Measurements from ENCODE around the gene HEATR3. TPM values are rescaled to one million over a fixed set of nuclear protein-coding genes. Genes with fewer than 3 reads are reported as not detected.
A peak's percentile ranks its signal among the peaks of the same experiment; 100 is the strongest.

Gene HEATR3
- total and polyA plus RNA-seq, 2 experiments from 2014 or later, result 5.7 to 25.1 TPM

- no peak for DNase-seq
Measured at GRCh38 chr16:50065241-50065623, 538 bp upstream of the HEATR3 start.

GRCh38 chr16:50066482-50067289, 916 bp downstream of the HEATR3 start:
- no peak for DNase-seq
- in situ Hi-C loops (cut with MboI), result no loop called here
- 26 to 29% methylated on average over 28 to 31 of the region's 34 CpGs for WGBS, 2 experiments (ENCODE audit: low coverage in 1 of 2, low lambda C conversion rate in 2 of 2, missing lambda C conversion rate in 2 of 2)
- Histone ChIP-seq H3K27me3 (replicated peaks; ENCODE audit: insufficient read depth) (no peaks in the 10 kb centered on the region), H3K9me2 (ENCODE audit: insufficient read depth) (no peaks in the 10 kb centered on the region), H2AFZ (peak overlapping the region; percentile 94), H3K4me2 (ENCODE audit: unreplicated experiment) (peak overlapping the region; percentile 92), H3K27ac (peak overlapping the region; percentile 71; the same call in 1 of the 2 replicates), H3K4me1 (ENCODE audit: insufficient read depth) (peaks cover 23% of the 10 kb centered on the region), H3F3A (ENCODE audit: insufficient read depth) (peaks cover 6% of the 10 kb centered on the region; the same call in 1 of the 2 replicates), H3K4me3 (peak overlapping the region; percentile 90), H3K36me3 (ENCODE audit: low read depth) (0 out of 2 replicates have a peak, but pooled peaks cover 5% of the 10 kb centered on the region), H3K9ac (peak overlapping the region; percentile 83), H4K20me1 (ENCODE audit: insufficient read depth) (no peaks in the 10 kb centered on the region; the same call in none of the 2 replicates), H3K79me2 (ENCODE audit: insufficient read depth) (peaks cover 53% of the 10 kb centered on the region), H3K9me3 (ENCODE audit: low read depth) (no peaks in the 10 kb centered on the region)
- TF ChIP-seq EZH2phosphoT487 (IDR thresholded peaks at IDR 0.05; ENCODE audit: insufficient read depth, low read depth) (no peak), EZH2 (IDR thresholded peaks at IDR 0.05; ENCODE audit: insufficient read depth, poor library complexity, severe bottlenecking) (no peak)

More at GRCh38 chr16:50065241-50065623, 538 bp upstream of the HEATR3 start:
- H3K27me3 ChIP-seq (replicated peaks; ENCODE audit: insufficient read depth), result no peaks in the 10 kb centered on the region
- in situ Hi-C loops (cut with MboI), result no loop called here
- peaks cover 23% of the 10 kb centered on the region for H3K4me1 ChIP-seq (ENCODE audit: insufficient read depth)
- peak overlapping the region; percentile 61 for H3K4me3 ChIP-seq
- peaks cover 6% of the 10 kb centered on the region; the same call in 1 of the 2 replicates for H3F3A ChIP-seq (ENCODE audit: insufficient read depth)
- H3K79me2 ChIP-seq (ENCODE audit: insufficient read depth), result peaks cover 39% of the 10 kb centered on the region
- no peaks in the 10 kb centered on the region for H3K9me3 ChIP-seq (ENCODE audit: low read depth)
- WGBS, 2 experiments (ENCODE audit: low coverage in 1 of 2, low lambda C conversion rate in 2 of 2, missing lambda C conversion rate in 2 of 2), result 81 to 84% methylated on average over 8 of the region's 8 CpGs
- H3K9me2 ChIP-seq (ENCODE audit: insufficient read depth), result no peaks in the 10 kb centered on the region
- H3K27ac ChIP-seq, result no peak overlapping the region
- H4K20me1 ChIP-seq (ENCODE audit: insufficient read depth), result no peaks in the 10 kb centered on the region; the same call in 1 of the 2 replicates
- peak overlapping the region; percentile 56 for H3K4me2 ChIP-seq (ENCODE audit: unreplicated experiment)
- TF ChIP-seq EZH2 (IDR thresholded peaks at IDR 0.05; ENCODE audit: insufficient read depth, poor library complexity, severe bottlenecking) (no peak), EZH2phosphoT487 (IDR thresholded peaks at IDR 0.05; ENCODE audit: insufficient read depth, low read depth) (no peak)
- no peak overlapping the region for H3K9ac ChIP-seq
- 0 out of 2 replicates have a peak, but pooled peaks cover 5% of the 10 kb centered on the region for H3K36me3 ChIP-seq (ENCODE audit: low read depth)
- H2AFZ ChIP-seq, result peak overlapping the region; percentile 82

GRCh38 chr16:50067290-50067853, 1.6 kb downstream of the HEATR3 start:
- in situ Hi-C loops (cut with MboI), result no loop called here
- H3K36me3 ChIP-seq (ENCODE audit: low read depth), result 0 out of 2 replicates have a peak, but pooled peaks cover 5% of the 10 kb centered on the region
- no peaks in the 10 kb centered on the region for H3K27me3 ChIP-seq (replicated peaks; ENCODE audit: insufficient read depth)
- peaks cover 23% of the 10 kb centered on the region for H3K4me1 ChIP-seq (ENCODE audit: insufficient read depth)
- peak overlapping the region; percentile 90 for H3K4me3 ChIP-seq
- H4K20me1 ChIP-seq (ENCODE audit: insufficient read depth), result no peaks in the 10 kb centered on the region; the same call in none of the 2 replicates
- peak overlapping the region; percentile 92 for H3K4me2 ChIP-seq (ENCODE audit: unreplicated experiment)
- H3K9ac ChIP-seq, result peak overlapping the region; percentile 83
- peaks cover 6% of the 10 kb centered on the region; the same call in 1 of the 2 replicates for H3F3A ChIP-seq (ENCODE audit: insufficient read depth)
- no peak overlapping the region for H2AFZ ChIP-seq
- TF ChIP-seq EZH2 (IDR thresholded peaks at IDR 0.05; ENCODE audit: insufficient read depth, poor library complexity, severe bottlenecking) (no peak), EZH2phosphoT487 (IDR thresholded peaks at IDR 0.05; ENCODE audit: insufficient read depth, low read depth) (no peak)
- H3K27ac ChIP-seq, result no peak overlapping the region
- H3K9me3 ChIP-seq (ENCODE audit: low read depth), result no peaks in the 10 kb centered on the region
- 34 to 36% methylated on average over 3 of the region's 3 CpGs for WGBS, 2 experiments (ENCODE audit: low coverage in 1 of 2, low lambda C conversion rate in 2 of 2, missing lambda C conversion rate in 2 of 2)
- no peaks in the 10 kb centered on the region for H3K9me2 ChIP-seq (ENCODE audit: insufficient read depth)
- peaks cover 60% of the 10 kb centered on the region for H3K79me2 ChIP-seq (ENCODE audit: insufficient read depth)
- peak; percentile 80 for DNase-seq

GRCh38 chr16:50068550-50068949, 2.8 kb downstream of the HEATR3 start:
- Histone ChIP-seq H3K4me1 (ENCODE audit: insufficient read depth) (peaks cover 23% of the 10 kb centered on the region), H2AFZ (no peak overlapping the region), H3K27me3 (replicated peaks; ENCODE audit: insufficient read depth) (no peaks in the 10 kb centered on the region), H3K9me2 (ENCODE audit: insufficient read depth) (no peaks in the 10 kb centered on the region), H4K20me1 (ENCODE audit: insufficient read depth) (no peaks in the 10 kb centered on the region; the same call in none of the 2 replicates), H3K4me2 (ENCODE audit: unreplicated experiment) (peak overlapping the region; percentile 92), H3K4me3 (no peak overlapping the region), H3F3A (ENCODE audit: insufficient read depth) (peaks cover 6% of the 10 kb centered on the region; the same call in 1 of the 2 replicates), H3K36me3 (ENCODE audit: low read depth) (peaks cover 5% of the 10 kb centered on the region; the same call in 1 of the 2 replicates), H3K27ac (peak overlapping the region; percentile 30; the same call in 1 of the 2 replicates), H3K9me3 (ENCODE audit: low read depth) (no peaks in the 10 kb centered on the region), H3K79me2 (ENCODE audit: insufficient read depth) (peaks cover 70% of the 10 kb centered on the region), H3K9ac (0 out of 2 replicates have a peak overlapping the region, but pooled peaks have one; percentile 6)
- in situ Hi-C loops (cut with MboI), result no loop called here
- WGBS, 2 experiments (ENCODE audit: low coverage in 1 of 2, low lambda C conversion rate in 2 of 2, missing lambda C conversion rate in 2 of 2), result 76 to 87% methylated on average over 4 of the region's 4 CpGs
- TF ChIP-seq EZH2phosphoT487 (IDR thresholded peaks at IDR 0.05; ENCODE audit: insufficient read depth, low read depth) (no peak), EZH2 (IDR thresholded peaks at IDR 0.05; ENCODE audit: insufficient read depth, poor library complexity, severe bottlenecking) (no peak)
- peak; percentile 46 for DNase-seq
